Adipocyte (in vitro differentiated cells): ENCODE measurements around the gene MKKS.

Experiments
- DNase-seq: peaks from one replicate; pipeline ENCODE4 v3.0.0-alpha.2; 2015; ENCODE audit warnings: low read depth
- H3K27me3 ChIP-seq: replicated peaks from 2 replicates; pipeline ENCODE4 v1.7.0; 2013; ENCODE audit warnings: mild to moderate bottlenecking, low read length, moderate library complexity; ENCODE audit not compliant: control insufficient read depth, insufficient read depth
- H3K36me3 ChIP-seq: 2 replicates; pipeline ENCODE4 v1.7.0; 2013; ENCODE audit warnings: low read length, mild to moderate bottlenecking, moderate library complexity; ENCODE audit not compliant: control insufficient read depth, insufficient read depth, severe bottlenecking
- H3K4me1 ChIP-seq: 2 replicates; pipeline ENCODE4 v1.7.0; 2013; ENCODE audit warnings: mild to moderate bottlenecking, low read length, moderate library complexity; ENCODE audit not compliant: control insufficient read depth, insufficient read depth
- H3K4me3 ChIP-seq: 2 replicates; pipeline ENCODE4 v1.7.0; 2013; ENCODE audit warnings: mild to moderate bottlenecking, low read length, moderate library complexity
- H3K9ac ChIP-seq: 2 replicates; pipeline ENCODE4 v1.7.0; 2013; ENCODE audit warnings: mild to moderate bottlenecking, low read length, moderate library complexity
- H3K9me3 ChIP-seq: 2 replicates; pipeline ENCODE4 v1.7.0; 2013; ENCODE audit warnings: mild to moderate bottlenecking, low read length, moderate library complexity; ENCODE audit not compliant: control insufficient read depth

MKKS gene

GRCh38 chr20:10381477-10381876 lies 52.5 kb downstream of the MKKS start:
- no peak for DNase-seq

GRCh38 chr20:10379761-10380160 lies 54.3 kb downstream of the MKKS start:
- no peaks in the 10 kb centered on the region for H3K36me3 ChIP-seq
- no peaks in the 10 kb centered on the region for H3K9me3 ChIP-seq
- no peaks in the 10 kb centered on the region for H3K27me3 ChIP-seq
- no peak for DNase-seq
- H3K4me1 ChIP-seq: no peaks in the 10 kb centered on the region
- H3K9ac ChIP-seq: no peak overlapping the region
- H3K4me3 ChIP-seq: no peak overlapping the region

More at GRCh38 chr20:10381477-10381876, 52.5 kb downstream of the MKKS start:
- H3K4me3 ChIP-seq: no peak overlapping the region
- H3K27me3 ChIP-seq: no peaks in the 10 kb centered on the region
- peaks cover 7% of the 10 kb centered on the region for H3K4me1 ChIP-seq
- no peaks in the 10 kb centered on the region for H3K36me3 ChIP-seq
- H3K9ac ChIP-seq: no peak overlapping the region
- H3K9me3 ChIP-seq: no peaks in the 10 kb centered on the region

- Histone ChIP-seq H3K4me1 (no peaks in the 10 kb centered on the region), H3K4me3 (no peak overlapping the region), H3K9ac (no peak overlapping the region), H3K27me3 (no peaks in the 10 kb centered on the region), H3K36me3 (no peaks in the 10 kb centered on the region), H3K9me3 (no peaks in the 10 kb centered on the region)
- DNase-seq: peak; percentile 15
Measured at GRCh38 chr20:10376270-10377075, 57.5 kb downstream of the MKKS start.

- DNase-seq: no peak
- H3K36me3 ChIP-seq: no peaks in the 10 kb centered on the region
- no peaks in the 10 kb centered on the region for H3K27me3 ChIP-seq
- H3K4me1 ChIP-seq: peaks cover 5% of the 10 kb centered on the region
- H3K4me3 ChIP-seq: no peak overlapping the region
- no peaks in the 10 kb centered on the region for H3K9me3 ChIP-seq
- no peak overlapping the region for H3K9ac ChIP-seq
Measured at GRCh38 chr20:10375191-10375590, 58.8 kb downstream of the MKKS start.

GRCh38 chr20:10374036-10374435 lies 60.0 kb downstream of the MKKS start:
- Histone ChIP-seq H3K9ac (no peak overlapping the region), H3K36me3 (no peaks in the 10 kb centered on the region), H3K4me3 (no peak overlapping the region), H3K27me3 (no peaks in the 10 kb centered on the region), H3K9me3 (no peaks in the 10 kb centered on the region), H3K4me1 (peaks cover 10% of the 10 kb centered on the region)
- no peak for DNase-seq

GRCh38 chr20:10371467-10371866 lies 62.6 kb downstream of the MKKS start:
- Histone ChIP-seq H3K9me3 (no peaks in the 10 kb centered on the region), H3K27me3 (no peaks in the 10 kb centered on the region), H3K4me1 (peaks cover 10% of the 10 kb centered on the region), H3K4me3 (no peak overlapping the region), H3K9ac (no peak overlapping the region), H3K36me3 (no peaks in the 10 kb centered on the region)
- DNase-seq: no peak

- no peaks in the 10 kb centered on the region for H3K9me3 ChIP-seq
- peak; percentile 28 for DNase-seq
Measured at GRCh38 chr20:10370091-10370887, 63.7 kb downstream of the MKKS start.

GRCh38 chr20:10369723-10370090 lies 64.3 kb downstream of the MKKS start:
- H3K9ac ChIP-seq: no peak overlapping the region
- DNase-seq: peak; percentile 36
- no peaks in the 10 kb centered on the region for H3K36me3 ChIP-seq
- H3K27me3 ChIP-seq: peaks cover 4% of the 10 kb centered on the region
- H3K4me3 ChIP-seq: no peak overlapping the region
- peaks cover 10% of the 10 kb centered on the region for H3K4me1 ChIP-seq
- no peaks in the 10 kb centered on the region for H3K9me3 ChIP-seq

More at GRCh38 chr20:10370091-10370887, 63.7 kb downstream of the MKKS start:
- H3K9ac ChIP-seq: no peak overlapping the region
- H3K27me3 ChIP-seq: peaks cover 1% of the 10 kb centered on the region
- H3K4me1 ChIP-seq: peaks cover 10% of the 10 kb centered on the region
- H3K36me3 ChIP-seq: no peaks in the 10 kb centered on the region
- H3K4me3 ChIP-seq: no peak overlapping the region

GRCh38 chr20:10368702-10369041 lies 65.3 kb downstream of the MKKS start:
- H3K9ac ChIP-seq: no peak overlapping the region
- H3K27me3 ChIP-seq: peaks cover 4% of the 10 kb centered on the region
- no peaks in the 10 kb centered on the region for H3K36me3 ChIP-seq
- no peak overlapping the region for H3K4me3 ChIP-seq
- no peaks in the 10 kb centered on the region for H3K9me3 ChIP-seq
- DNase-seq: no peak
- H3K4me1 ChIP-seq: peaks cover 10% of the 10 kb centered on the region

GRCh38 chr20:10367943-10368701 lies 65.9 kb downstream of the MKKS start:
- DNase-seq: no peak
- Histone ChIP-seq H3K4me3 (no peak overlapping the region), H3K9ac (no peak overlapping the region), H3K27me3 (peaks cover 4% of the 10 kb centered on the region), H3K36me3 (no peaks in the 10 kb centered on the region), H3K4me1 (peaks cover 10% of the 10 kb centered on the region), H3K9me3 (no peaks in the 10 kb centered on the region)

- no peak overlapping the region for H3K4me3 ChIP-seq
- H3K36me3 ChIP-seq: no peaks in the 10 kb centered on the region
- H3K4me1 ChIP-seq: peaks cover 10% of the 10 kb centered on the region
- H3K9ac ChIP-seq: no peak overlapping the region
- H3K9me3 ChIP-seq: no peaks in the 10 kb centered on the region
- DNase-seq: no peak
- peaks cover 4% of the 10 kb centered on the region for H3K27me3 ChIP-seq
Measured at GRCh38 chr20:10367693-10367942, 66.4 kb downstream of the MKKS start.
